PC-9 (cell line): ENCODE measurements around the gene NGF. TPM values are rescaled to one million over a fixed set of nuclear protein-coding genes. Genes with fewer than 3 reads are reported as not detected.
"Not testable (repeated sequence)": the region's sequence is repeated elsewhere in the genome, so short reads cannot be mapped to it uniquely, and the experiment has no call there.

Source experiments
- BruUV-seq: library from RNA; stranded (reverse); fragments of 400-500 nt; replicated peaks from 2 replicates; lab custom pipeline; 2021; lab: Mats Ljungman, UMichigan
- CTCF ChIA-PET: fragments of 300-600 bp; sonication (Branson Sonifier 250); formaldehyde crosslinking; loops from one replicate; lab custom pipeline; 2022; ENCODE audit warnings: antibody characterized with exemption; lab: Charles Lee
- POLR2A ChIA-PET: fragments of 300-600 bp; sonication (Branson Sonifier 250); formaldehyde crosslinking; loops from one replicate; lab custom pipeline; 2022; ENCODE audit warnings: antibody characterized with exemption; ENCODE audit not compliant: unreplicated experiment; lab: Charles Lee
- DNase-seq, 2 experiments: peaks; one replicate each; pipeline versions ENCODE4 v3.0.0 to v3.0.0-alpha.2; 2015 to 2022; ENCODE audit warnings: mixed read lengths in 1 of 2
- H2AFZ ChIP-seq: fragments of 200-600 bp; sonication (generic); 2 replicates; pipeline ENCODE4 v1.8.1; 2017; ENCODE audit warnings: antibody characterized with exemption
- H3F3A ChIP-seq: fragments of 200-600 bp; sonication (generic); 2 replicates; pipeline ENCODE4 v1.8.1; 2017; ENCODE audit warnings: antibody characterized with exemption, mild to moderate bottlenecking, low read depth; ENCODE audit not compliant: insufficient read depth
- H3K27ac ChIP-seq: fragments of 200-600 bp; sonication (generic); 2 replicates; pipeline ENCODE4 v1.6.1; 2016; ENCODE audit warnings: mixed run types
- H3K27me3 ChIP-seq: fragments of 200-600 bp; sonication (generic); 2 replicates; pipeline ENCODE4 v1.6.1; 2016; ENCODE audit warnings: low read depth, mixed run types; ENCODE audit not compliant: insufficient read depth
- H3K36me3 ChIP-seq: fragments of 200-600 bp; sonication (generic); 2 replicates; pipeline ENCODE4 v1.6.1; 2016; ENCODE audit warnings: low read depth, mixed run types
- H3K4me1 ChIP-seq: fragments of 200-600 bp; sonication (generic); replicated peaks from 2 replicates; pipeline ENCODE4 v1.6.1; 2016; ENCODE audit warnings: mixed run types; ENCODE audit not compliant: insufficient read depth
- H3K4me2 ChIP-seq: fragments of 200-600 bp; sonication (generic); 2 replicates; pipeline ENCODE4 v1.6.1; 2017; ENCODE audit warnings: mixed run types
- H3K4me3 ChIP-seq: fragments of 200-600 bp; sonication (generic); 2 replicates; pipeline ENCODE4 v1.6.1; 2016; ENCODE audit warnings: mixed run types
- H3K79me2 ChIP-seq: fragments of 200-600 bp; sonication (generic); 2 replicates; pipeline ENCODE4 v1.6.1; 2017; ENCODE audit warnings: low read depth, mixed run types
- H3K9me2 ChIP-seq: fragments of 200-600 bp; sonication (generic); 2 replicates; pipeline ENCODE4 v1.8.1; 2017; ENCODE audit warnings: mild to moderate bottlenecking; ENCODE audit not compliant: insufficient read depth
- H3K9me3 ChIP-seq: fragments of 200-600 bp; sonication (generic); 2 replicates; pipeline ENCODE4 v1.8.1; 2016; ENCODE audit warnings: low read depth; ENCODE audit not compliant: insufficient read depth
- H4K20me1 ChIP-seq: fragments of 200-600 bp; sonication (generic); 2 replicates; pipeline ENCODE4 v1.8.1; 2017; ENCODE audit not compliant: insufficient read depth
- CTCF ChIP-seq: fragments of 200-600 bp; sonication (generic); conservative IDR thresholded peaks from 2 replicates; pipeline ENCODE4 v1.6.1; 2017; ENCODE audit warnings: mixed run types, antibody characterized with exemption, mild to moderate bottlenecking, moderate library complexity
- EZH2 ChIP-seq: fragments of 200-600 bp; sonication (generic); IDR thresholded peaks from 2 replicates; pipeline ENCODE4 v1.8.0; 2017; ENCODE audit warnings: antibody characterized with exemption, low read depth
- intact Hi-C: fragments of 100-400 bp; cut with micrococcal nuclease; formaldehyde crosslinking; loops from one replicate; pipeline ENCODE4 v1.10.0; 2022; ENCODE audit not compliant: unreplicated experiment
- total RNA-seq: library from RNA; stranded (reverse); gene quantifications from 2 replicates; pipeline ENCODE4 v1.2.3, GENCODE V29; 2021

NGF gene
- total RNA-seq, 1 experiment from 2014 or later, result 5.5 TPM

- intact Hi-C loops, result no loop called here
- Histone ChIP-seq H2AFZ (no peak overlapping the region), H3K4me1 (peaks cover 33% of the 10 kb centered on the region), H3K4me2 (no peak overlapping the region), H3K4me3 (no peak overlapping the region), H3F3A (peaks cover 30% of the 10 kb centered on the region), H4K20me1 (no peaks in the 10 kb centered on the region), H3K27me3 (no peaks in the 10 kb centered on the region), H3K9me3 (no peaks in the 10 kb centered on the region; the same call in 1 of the 2 replicates), H3K9me2 (no peaks in the 10 kb centered on the region), H3K27ac (no peak overlapping the region), H3K36me3 (peaks cover 8% of the 10 kb centered on the region; the same call in 1 of the 2 replicates), H3K79me2 (peaks cover 11% of the 10 kb centered on the region)
- BruUV-seq, result no TSS peak
- ChIA-PET POLR2A (interaction anchor here (0.5 kb wide), 1 partner anchor 1756 kb away, joined by 4 read pairs; no protein-coding TSS in a partner anchor), CTCF (interaction anchor here (0.6 kb wide), 1 partner anchor 155 kb away, joined by 3 read pairs; no protein-coding TSS in a partner anchor)
- TF ChIP-seq EZH2 (no peak), CTCF (no peak)
- no peak for DNase-seq
These were observed 26.5 kb downstream of the NGF start for GRCh38 chr1:115311474-115311989.

GRCh38 chr1:115310581-115311473, 27.2 kb downstream of the NGF start:
- Histone ChIP-seq H3K36me3 (peaks cover 8% of the 10 kb centered on the region; the same call in 1 of the 2 replicates), H3K9me2 (no peaks in the 10 kb centered on the region), H3K27me3 (no peaks in the 10 kb centered on the region), H3K27ac (no peak overlapping the region), H4K20me1 (no peaks in the 10 kb centered on the region), H2AFZ (no peak overlapping the region), H3K4me1 (peaks cover 26% of the 10 kb centered on the region), H3F3A (peaks cover 28% of the 10 kb centered on the region), H3K4me3 (no peak overlapping the region), H3K9me3 (no peaks in the 10 kb centered on the region; the same call in 1 of the 2 replicates), H3K4me2 (no peak overlapping the region), H3K79me2 (peaks cover 3% of the 10 kb centered on the region)
- ChIA-PET POLR2A (no interaction called here), CTCF (interaction anchor here (0.6 kb wide), 1 partner anchor 155 kb away, joined by 3 read pairs; no protein-coding TSS in a partner anchor)
- no peak for TF ChIP-seq CTCF
- TF ChIP-seq EZH2, result no peak
- BruUV-seq, result no TSS peak
- DNase-seq, result no peak
- intact Hi-C loops, result no loop called here

- Histone ChIP-seq H3K4me1 (peaks cover 14% of the 10 kb centered on the region), H3F3A (peaks cover 16% of the 10 kb centered on the region), H3K36me3 (peaks cover 10% of the 10 kb centered on the region; the same call in 1 of the 2 replicates)
- H3K4me3 ChIP-seq, H3K27me3 ChIP-seq, H3K27ac ChIP-seq, H3K4me2 ChIP-seq, DNase-seq, H3K9me2 ChIP-seq, BruUV-seq, intact Hi-C loops, H3K79me2 ChIP-seq, H3K9me3 ChIP-seq, H2AFZ ChIP-seq, CTCF ChIA-PET, H4K20me1 ChIP-seq: not testable (repeated sequence)
- POLR2A ChIA-PET, result interaction anchor here (0.5 kb wide), 1 partner anchor 687 kb away, joined by 7 read pairs; no protein-coding TSS in a partner anchor
These were observed 28.5 kb downstream of the NGF start for GRCh38 chr1:115309504-115309903.
